GM12878 (cell line): ENCODE measurements around the gene ZBTB42. TPM values are rescaled to one million over a fixed set of nuclear protein-coding genes. Genes with fewer than 3 reads are reported as not detected.

Source experiments
- ATAC-seq: fragments of 200-7000 bp; cut with Tn5 transposase; 3 replicates; pipeline ENCODE4 v1.9.1; 2020; ENCODE audit warnings: mild to moderate bottlenecking, moderate library complexity
- BruUV-seq: library from RNA; stranded (reverse); fragments of 400-500 nt; replicated peaks from 2 replicates; lab custom pipeline; 2021; lab: Mats Ljungman, UMichigan
- CTCF ChIA-PET: fragments of 300-600 bp; sonication (Branson Sonifier 250); formaldehyde crosslinking; extraction: SDS; loops from one replicate; lab custom pipeline; 2021; ENCODE audit warnings: inconsistent platforms; lab: Yijun Ruan, JAX
- POLR2A ChIA-PET: fragments of 350-600 bp; formaldehyde crosslinking; extraction: SDS; loops from one replicate; lab custom pipeline; 2021; ENCODE audit warnings: inconsistent platforms; lab: Charles Lee
- RAD21 ChIA-PET: fragments of 300-600 bp; sonication (Branson Sonifier 250); formaldehyde crosslinking; loops from one replicate; lab custom pipeline; 2023; ENCODE audit warnings: antibody characterized with exemption; ENCODE audit not compliant: unreplicated experiment; lab: Charles Lee
- SMC1A ChIA-PET: fragments of 300-600 bp; sonication (Branson Sonifier 250); formaldehyde crosslinking; loops from one replicate; lab custom pipeline; 2023; ENCODE audit not compliant: unreplicated experiment, uncharacterized antibody; lab: Charles Lee
- DNase-seq: peaks from one replicate; pipeline ENCODE4 v3.0.0-alpha.2; 2011; ENCODE audit warnings: low read depth, low spot score
- FAIRE-seq: peaks from 3 replicates; lab custom pipeline; 2011; peaks lifted over from hg19 to GRCh38; lab: Jason Lieb, UNC
- H2AFZ ChIP-seq: 2 replicates; pipeline ENCODE4 v1.6.0; 2011; ENCODE audit warnings: low read depth, low read length, control low read depth; ENCODE audit not compliant: control insufficient read depth
- H3K27ac ChIP-seq: 2 replicates; pipeline ENCODE4 v1.5.1; 2011; ENCODE audit warnings: control low read depth; ENCODE audit not compliant: control insufficient read depth, insufficient read depth
- H3K27me3 ChIP-seq, 2 experiments: replicated peaks in 1 of 2; 2 replicates each; pipeline versions ENCODE4 v1.6.0 to v1.6.1; 2011; ENCODE audit warnings: low read length in 1 of 2; ENCODE audit not compliant: control insufficient read depth in 2 of 2, insufficient read depth in 2 of 2
- H3K36me3 ChIP-seq, 2 experiments: 2 replicates each; pipeline ENCODE4 v1.5.1; 2011; ENCODE audit warnings: low read length in 1 of 2; ENCODE audit not compliant: control insufficient read depth in 2 of 2, insufficient read depth in 2 of 2
- H3K4me1 ChIP-seq: 2 replicates; pipeline ENCODE4 v1.6.1; 2011; ENCODE audit warnings: mild to moderate bottlenecking, low read length, moderate library complexity, mixed read lengths; ENCODE audit not compliant: control insufficient read depth, insufficient read depth
- H3K4me2 ChIP-seq: 2 replicates; pipeline ENCODE4 v1.6.0; 2011; ENCODE audit warnings: control low read depth; ENCODE audit not compliant: control insufficient read depth, insufficient read depth
- H3K4me3 ChIP-seq: fragments of 200-600 bp; sonication (generic); 2 replicates; pipeline ENCODE4 v1.5.1; 2016
- H3K79me2 ChIP-seq: 2 replicates; pipeline ENCODE4 v1.6.0; 2011; ENCODE audit warnings: low read length; ENCODE audit not compliant: control insufficient read depth, insufficient read depth
- H3K9ac ChIP-seq: 2 replicates; pipeline ENCODE4 v1.8.0; 2011; ENCODE audit warnings: low read length, control low read depth, mixed read lengths; ENCODE audit not compliant: control insufficient read depth, insufficient read depth
- H3K9me3 ChIP-seq: replicated peaks from 3 replicates; pipeline ENCODE4 v1.5.1; 2011; ENCODE audit warnings: mild to moderate bottlenecking, low read length; ENCODE audit not compliant: control insufficient read depth, insufficient read depth
- H4K20me1 ChIP-seq: 2 replicates; pipeline ENCODE4 v1.6.0; 2011; ENCODE audit not compliant: control insufficient read depth, insufficient read depth
- BMI1 ChIP-seq: fragments of 450-650 bp; IDR thresholded peaks from 2 replicates; pipeline ENCODE4 v1.6.1; 2016; ENCODE audit warnings: mild to moderate bottlenecking, moderate library complexity, borderline replicate concordance
- CBFB ChIP-seq: IDR thresholded peaks from 2 replicates; pipeline ENCODE4 v1.6.1; 2016; ENCODE audit warnings: antibody characterized with exemption, low read depth
- CREB1 ChIP-seq: IDR thresholded peaks from 2 replicates; pipeline ENCODE4 v1.6.1; 2012; ENCODE audit warnings: low read depth, mild to moderate bottlenecking, inconsistent platforms
- IKZF2 ChIP-seq, 2 experiments: fragments of 450-650 bp; IDR thresholded peaks; 2 replicates each; pipeline ENCODE4 v1.6.1; 2017; ENCODE audit warnings: mild to moderate bottlenecking in 2 of 2, moderate library complexity in 2 of 2
- POLR2AphosphoS5 ChIP-seq: IDR thresholded peaks from 2 replicates; pipeline ENCODE4 v1.6.1; 2011; ENCODE audit warnings: mild to moderate bottlenecking, low read length, inconsistent platforms
- RCOR1 ChIP-seq: conservative IDR thresholded peaks from 2 replicates; pipeline ENCODE4 v1.6.1; 2012; ENCODE audit warnings: low read depth, low read length, improper control_type of control experiment
- SMAD5 ChIP-seq: IDR thresholded peaks from 2 replicates; pipeline ENCODE4 v1.6.1; 2016; ENCODE audit warnings: antibody characterized with exemption, low read depth
- TCF12 ChIP-seq: IDR thresholded peaks from 2 replicates; pipeline ENCODE4 v1.6.1; 2011; ENCODE audit warnings: low read depth, mild to moderate bottlenecking, low read length
- YBX1 ChIP-seq: fragments of 450-650 bp; IDR thresholded peaks from 2 replicates; pipeline ENCODE4 v1.6.1; 2016; ENCODE audit warnings: antibody characterized with exemption
- whole genome bisulfite sequencing: methylation state at CpG from one replicate; pipeline ENCODE4 v1.1.6; 2016; ENCODE audit warnings: low lambda C conversion rate; ENCODE audit not compliant: insufficient replicate concordance, insufficient coverage; ENCODE audit errors: missing lambda C conversion rate; 5-methylcytosine and 5-hydroxymethylcytosine counted together
- in situ Hi-C: fragments of 300-500 bp; cut with MboI; formaldehyde crosslinking; loops from 9 replicates; pipeline ENCODE4 v1.14.3; 2018; ENCODE audit warnings: mixed read lengths
- intact Hi-C: fragments of 100-400 bp; cut with micrococcal nuclease; formaldehyde crosslinking; loops from one replicate; pipeline ENCODE4 v1.14.2; 2022; ENCODE audit not compliant: unreplicated experiment
- polyA plus RNA-seq, 11 experiments: library from polyadenylated mRNA; depleted of rRNA in 4 of 11; unstranded in 6 of 11; stranded (reverse) in 5 of 11; fragments of >200 nt; fragmentation: Nextera tagmentation in 4 of 11; fragmentation: Illumina TruSeq in 1 of 11; extraction: Ambion mirVana in 4 of 11; extraction: Trizol in 1 of 11; gene quantifications; 1 replicate in 1 of 11; 2 replicates in 10 of 11; pipeline versions ENCODE4 v1.2.1 to v1.2.3, GENCODE V29; 2011 to 2016; ENCODE audit warnings: inconsistent platforms in 2 of 11, missing spikeins in 2 of 11, low read depth in 1 of 11
- total RNA-seq, 4 experiments: library from RNA; depleted of rRNA in 3 of 4; stranded (reverse); fragments of >200 nt in 3 of 4; fragmentation: Illumina TruSeq in 1 of 4; extraction: Trizol in 1 of 4; gene quantifications; 2 replicates each; pipeline versions ENCODE4 v1.2.1 to v1.2.3, GENCODE V29; 2013 to 2021
- TF ChIP-seq, protein P1 (sequence below): fragments of 450-650 bp; IDR thresholded peaks from 2 replicates; pipeline ENCODE4 v1.6.1; 2016; ENCODE audit warnings: mild to moderate bottlenecking, moderate library complexity, borderline replicate concordance
- TF ChIP-seq, protein P2 (sequence below): fragments of 450-650 bp; IDR thresholded peaks from 2 replicates; pipeline ENCODE4 v1.6.1; 2016; ENCODE audit warnings: mild to moderate bottlenecking
- TF ChIP-seq, protein P3 (sequence below): IDR thresholded peaks from 2 replicates; pipeline ENCODE4 v1.6.1; 2011; ENCODE audit warnings: low read depth, mild to moderate bottlenecking, low read length, moderate library complexity, borderline replicate concordance; ENCODE audit errors: extremely low read depth
- TF ChIP-seq, protein P4 (sequence below): fragments of 450-650 bp; IDR thresholded peaks from 2 replicates; pipeline ENCODE4 v1.6.1; 2017; ENCODE audit warnings: borderline replicate concordance

Gene ZBTB42
- total and polyA plus RNA-seq, 10 of the 15 experiments (the other 5 are each of a cell fraction or from before 2014, with no cell fraction given) = 0.05 to 1.2 (median 0.37) TPM; not detected in 2

DNA sequence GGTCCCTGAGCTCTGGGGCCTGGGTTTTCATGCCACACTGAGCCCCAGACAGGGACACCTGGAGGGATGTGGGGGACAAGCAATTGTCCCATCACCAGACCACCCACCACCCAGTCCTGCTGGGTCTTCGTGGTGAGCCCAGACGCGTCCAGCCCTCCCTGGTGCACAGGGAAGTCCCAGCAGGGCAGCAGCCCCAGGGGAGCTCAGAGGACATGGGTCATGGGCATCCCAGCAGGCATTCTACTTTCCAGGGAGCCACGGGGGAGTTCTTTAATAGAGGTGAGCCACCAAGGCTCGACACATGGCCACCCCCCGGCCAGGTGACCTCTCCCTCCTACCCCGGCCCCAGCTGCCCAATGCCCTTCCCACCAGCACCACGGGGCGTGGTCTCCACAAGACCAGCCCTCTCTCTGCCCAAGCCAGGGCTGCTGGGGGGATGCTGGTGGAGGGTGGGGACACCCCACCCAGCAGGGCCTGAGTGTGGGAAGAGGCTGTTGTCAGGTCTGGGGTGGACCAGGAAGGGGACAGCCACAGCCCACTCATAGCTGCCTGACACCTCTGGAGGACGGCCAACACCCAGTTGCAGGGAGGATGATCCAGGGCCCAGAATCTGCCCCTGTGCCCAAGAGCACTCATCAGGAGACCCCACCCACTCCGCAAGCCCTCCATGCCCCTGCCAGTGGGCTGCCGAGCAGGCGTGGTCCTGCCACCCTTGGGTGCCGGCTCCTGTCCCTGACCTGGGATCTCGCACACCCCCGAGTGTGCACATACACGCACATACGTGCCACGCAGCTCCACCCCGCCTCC, 19.4 kb upstream of the ZBTB42 start:
- Histone ChIP-seq H3K36me3 (peaks cover 0 to 6% of the 10 kb centered on the region in 2 experiments; a peak in 2 of 4 replicates), H4K20me1 (no peaks in the 10 kb centered on the region), H3K4me1 (no peaks in the 10 kb centered on the region), H2AFZ (no peak overlapping the region), H3K9me3 (no peaks in the 10 kb centered on the region), H3K4me3 (no peak overlapping the region), H3K4me2 (no peak overlapping the region), H3K27ac (no peak overlapping the region), H3K79me2 (no peaks in the 10 kb centered on the region), H3K9ac (no peak overlapping the region), H3K27me3 (no peaks in the 10 kb centered on the region)
- ATAC-seq (no peak), FAIRE-seq (no peak), DNase-seq (no peak)
- ChIA-PET POLR2A (no interaction called here), CTCF (no interaction called here), SMC1A (no interaction called here), RAD21 (no interaction called here)
- intact Hi-C loops (no loop called here), in situ Hi-C loops (no loop called here)
- BruUV-seq = no TSS peak
- 81% methylated on average over 19 of the region's 20 CpGs for WGBS
- TF ChIP-seq CBFB = no peak
- TF ChIP-seq TCF12 = no peak
- TF ChIP-seq, protein P1, sequence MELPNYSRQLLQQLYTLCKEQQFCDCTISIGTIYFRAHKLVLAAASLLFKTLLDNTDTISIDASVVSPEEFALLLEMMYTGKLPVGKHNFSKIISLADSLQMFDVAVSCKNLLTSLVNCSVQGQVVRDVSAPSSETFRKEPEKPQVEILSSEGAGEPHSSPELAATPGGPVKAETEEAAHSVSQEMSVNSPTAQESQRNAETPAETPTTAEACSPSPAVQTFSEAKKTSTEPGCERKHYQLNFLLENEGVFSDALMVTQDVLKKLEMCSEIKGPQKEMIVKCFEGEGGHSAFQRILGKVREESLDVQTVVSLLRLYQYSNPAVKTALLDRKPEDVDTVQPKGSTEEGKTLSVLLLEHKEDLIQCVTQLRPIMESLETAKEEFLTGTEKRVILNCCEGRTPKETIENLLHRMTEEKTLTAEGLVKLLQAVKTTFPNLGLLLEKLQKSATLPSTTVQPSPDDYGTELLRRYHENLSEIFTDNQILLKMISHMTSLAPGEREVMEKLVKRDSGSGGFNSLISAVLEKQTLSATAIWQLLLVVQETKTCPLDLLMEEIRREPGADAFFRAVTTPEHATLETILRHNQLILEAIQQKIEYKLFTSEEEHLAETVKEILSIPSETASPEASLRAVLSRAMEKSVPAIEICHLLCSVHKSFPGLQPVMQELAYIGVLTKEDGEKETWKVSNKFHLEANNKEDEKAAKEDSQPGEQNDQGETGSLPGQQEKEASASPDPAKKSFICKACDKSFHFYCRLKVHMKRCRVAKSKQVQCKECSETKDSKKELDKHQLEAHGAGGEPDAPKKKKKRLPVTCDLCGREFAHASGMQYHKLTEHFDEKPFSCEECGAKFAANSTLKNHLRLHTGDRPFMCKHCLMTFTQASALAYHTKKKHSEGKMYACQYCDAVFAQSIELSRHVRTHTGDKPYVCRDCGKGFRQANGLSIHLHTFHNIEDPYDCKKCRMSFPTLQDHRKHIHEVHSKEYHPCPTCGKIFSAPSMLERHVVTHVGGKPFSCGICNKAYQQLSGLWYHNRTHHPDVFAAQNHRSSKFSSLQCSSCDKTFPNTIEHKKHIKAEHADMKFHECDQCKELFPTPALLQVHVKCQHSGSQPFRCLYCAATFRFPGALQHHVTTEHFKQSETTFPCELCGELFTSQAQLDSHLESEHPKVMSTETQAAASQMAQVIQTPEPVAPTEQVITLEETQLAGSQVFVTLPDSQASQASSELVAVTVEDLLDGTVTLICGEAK = no peak
- TF ChIP-seq, protein P2, sequence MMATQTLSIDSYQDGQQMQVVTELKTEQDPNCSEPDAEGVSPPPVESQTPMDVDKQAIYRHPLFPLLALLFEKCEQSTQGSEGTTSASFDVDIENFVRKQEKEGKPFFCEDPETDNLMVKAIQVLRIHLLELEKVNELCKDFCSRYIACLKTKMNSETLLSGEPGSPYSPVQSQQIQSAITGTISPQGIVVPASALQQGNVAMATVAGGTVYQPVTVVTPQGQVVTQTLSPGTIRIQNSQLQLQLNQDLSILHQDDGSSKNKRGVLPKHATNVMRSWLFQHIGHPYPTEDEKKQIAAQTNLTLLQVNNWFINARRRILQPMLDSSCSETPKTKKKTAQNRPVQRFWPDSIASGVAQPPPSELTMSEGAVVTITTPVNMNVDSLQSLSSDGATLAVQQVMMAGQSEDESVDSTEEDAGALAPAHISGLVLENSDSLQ = no peak
- TF ChIP-seq CREB1 = no peak
- TF ChIP-seq YBX1 = no peak
- TF ChIP-seq RCOR1 = no peak
- TF ChIP-seq, protein P3, sequence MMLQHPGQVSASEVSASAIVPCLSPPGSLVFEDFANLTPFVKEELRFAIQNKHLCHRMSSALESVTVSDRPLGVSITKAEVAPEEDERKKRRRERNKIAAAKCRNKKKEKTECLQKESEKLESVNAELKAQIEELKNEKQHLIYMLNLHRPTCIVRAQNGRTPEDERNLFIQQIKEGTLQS = no peak
- no peak for TF ChIP-seq SMAD5
- TF ChIP-seq, protein P4, sequence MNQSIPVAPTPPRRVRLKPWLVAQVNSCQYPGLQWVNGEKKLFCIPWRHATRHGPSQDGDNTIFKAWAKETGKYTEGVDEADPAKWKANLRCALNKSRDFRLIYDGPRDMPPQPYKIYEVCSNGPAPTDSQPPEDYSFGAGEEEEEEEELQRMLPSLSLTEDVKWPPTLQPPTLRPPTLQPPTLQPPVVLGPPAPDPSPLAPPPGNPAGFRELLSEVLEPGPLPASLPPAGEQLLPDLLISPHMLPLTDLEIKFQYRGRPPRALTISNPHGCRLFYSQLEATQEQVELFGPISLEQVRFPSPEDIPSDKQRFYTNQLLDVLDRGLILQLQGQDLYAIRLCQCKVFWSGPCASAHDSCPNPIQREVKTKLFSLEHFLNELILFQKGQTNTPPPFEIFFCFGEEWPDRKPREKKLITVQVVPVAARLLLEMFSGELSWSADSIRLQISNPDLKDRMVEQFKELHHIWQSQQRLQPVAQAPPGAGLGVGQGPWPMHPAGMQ = no peak
- no peak for TF ChIP-seq IKZF2 (IDR thresholded peaks at IDR 0.05)
- TF ChIP-seq POLR2AphosphoS5 = no peak
- no peak for TF ChIP-seq BMI1
